Lung (tissue), 12 donors: ENCODE measurements around the gene PACSIN3. TPM values are rescaled to one million over a fixed set of nuclear protein-coding genes. Genes with fewer than 3 reads are reported as not detected.
"Not testable (repeated sequence)": the region's sequence is repeated elsewhere in the genome, so short reads cannot be mapped to it uniquely, and the experiment has no call there.

Source experiments
- ATAC-seq: fragments of 200-7000 bp; cut with Tn5 transposase; one replicate; pipeline ENCODE4 v1.9.1; 2020; ENCODE audit warnings: moderate number of reproducible peaks; ENCODE audit not compliant: insufficient read depth, low FRiP score
- DNase-seq, 3 donors: peaks; one replicate each; pipeline ENCODE4 v3.0.0-alpha.2; 2013 to 2017
- H3K27ac ChIP-seq, 2 donors: one replicate each; pipeline ENCODE4 v1.5.1; 2013; ENCODE audit warnings: mild to moderate bottlenecking in 2 of 2, moderate library complexity in 2 of 2, control low read depth in 1 of 2, inconsistent platforms in 1 of 2, low read depth in 1 of 2, low read length in 1 of 2
- H3K27me3 ChIP-seq, 3 donors: one replicate each; pipeline ENCODE4 v1.5.1; 2013; ENCODE audit warnings: low read length in 2 of 3; ENCODE audit not compliant: control insufficient read depth in 3 of 3, insufficient read depth in 3 of 3
- H3K36me3 ChIP-seq, 4 donors: one replicate each; pipeline ENCODE4 v1.5.1; 2013; ENCODE audit warnings: low read length in 4 of 4, mild to moderate bottlenecking in 1 of 4, moderate library complexity in 1 of 4; ENCODE audit not compliant: control insufficient read depth in 4 of 4, insufficient read depth in 4 of 4
- H3K4me1 ChIP-seq, 5 donors: one replicate each; pipeline ENCODE4 v1.5.1; 2013; ENCODE audit warnings: low read length in 5 of 5, mild to moderate bottlenecking in 2 of 5, moderate library complexity in 1 of 5; ENCODE audit not compliant: control insufficient read depth in 5 of 5, insufficient read depth in 5 of 5
- H3K4me3 ChIP-seq: one replicate; pipeline ENCODE4 v1.5.1; 2013; ENCODE audit warnings: mild to moderate bottlenecking, control low read depth, moderate library complexity
- H3K9ac ChIP-seq, 2 donors: one replicate each; pipeline ENCODE4 v1.5.1; 2013; ENCODE audit warnings: low read length in 2 of 2, control low read depth in 1 of 2; ENCODE audit not compliant: insufficient read depth in 1 of 2
- H3K9me3 ChIP-seq, 4 donors: one replicate each; pipeline ENCODE4 v1.5.1; 2013; ENCODE audit warnings: low read length in 3 of 4, mild to moderate bottlenecking in 1 of 4, moderate library complexity in 1 of 4; ENCODE audit not compliant: control insufficient read depth in 4 of 4, insufficient read depth in 3 of 4
- WGBS, 2 donors: extraction: QIAGEN DNeasy Blood & Tissue Kit; methylation state at CpG; one replicate each; pipeline ENCODE4 v1.1.7; 2013; 5-methylcytosine and 5-hydroxymethylcytosine counted together
- polyA plus RNA-seq, 2 donors: library from polyadenylated mRNA; stranded (reverse); fragments of 200-250 nt; gene quantifications; one replicate each; pipeline ENCODE4 v1.2.1, GENCODE V29; 2013
- total RNA-seq, 2 donors: library from RNA; depleted of rRNA in 1 of 2; stranded (reverse); fragments of >200 nt in 1 of 2; gene quantifications; one replicate each; pipeline ENCODE4 v1.2.1, GENCODE V29; 2014 to 2021
- TF ChIP-seq, protein P1 (sequence below): IDR thresholded peaks from 2 replicates; pipeline ENCODE4 v1.5.1; 2012; ENCODE audit warnings: mild to moderate bottlenecking; ENCODE audit errors: control extremely low read depth, extremely low read depth
- donor health status: control.
- donor health status: control.
- donor health status: Bipolar disorder and iron deficiency.
- donor health status: healthy.
- donor health status: DM: yes; HTN: yes; CAD: no.

Gene PACSIN3
- total and polyA plus RNA-seq, 4 donors, result 20.6 to 53.3 (median 36.3) TPM

DNA sequence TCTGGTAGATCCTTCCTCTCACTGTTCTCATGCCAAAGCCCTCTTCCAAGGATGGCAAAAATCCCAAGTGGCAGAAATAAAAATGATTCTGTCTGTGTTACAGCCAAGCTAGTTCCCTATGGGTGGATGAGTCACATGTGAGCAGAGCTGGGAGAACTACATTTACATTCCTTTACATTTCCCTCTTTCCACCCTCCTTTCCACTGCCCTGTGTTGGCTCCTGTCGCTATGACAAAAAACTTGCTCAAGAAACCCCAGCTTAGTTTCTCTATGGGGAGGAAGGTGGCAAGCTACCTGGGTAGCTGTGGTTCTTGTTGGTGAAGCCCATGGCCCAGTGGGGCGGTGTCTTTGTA lies 18.4 kb upstream of the PACSIN3 start:
- Histone ChIP-seq H3K27me3 (no peaks in the 10 kb centered on the region), H3K36me3 (no peaks in the 10 kb centered on the region), H3K9me3 (no peaks in the 10 kb centered on the region), H3K4me3 (no peak overlapping the region), H3K9ac (no peak overlapping the region), H3K27ac (no peak overlapping the region), H3K4me1 (no peaks in the 10 kb centered on the region)
- TF ChIP-seq, protein P1, sequence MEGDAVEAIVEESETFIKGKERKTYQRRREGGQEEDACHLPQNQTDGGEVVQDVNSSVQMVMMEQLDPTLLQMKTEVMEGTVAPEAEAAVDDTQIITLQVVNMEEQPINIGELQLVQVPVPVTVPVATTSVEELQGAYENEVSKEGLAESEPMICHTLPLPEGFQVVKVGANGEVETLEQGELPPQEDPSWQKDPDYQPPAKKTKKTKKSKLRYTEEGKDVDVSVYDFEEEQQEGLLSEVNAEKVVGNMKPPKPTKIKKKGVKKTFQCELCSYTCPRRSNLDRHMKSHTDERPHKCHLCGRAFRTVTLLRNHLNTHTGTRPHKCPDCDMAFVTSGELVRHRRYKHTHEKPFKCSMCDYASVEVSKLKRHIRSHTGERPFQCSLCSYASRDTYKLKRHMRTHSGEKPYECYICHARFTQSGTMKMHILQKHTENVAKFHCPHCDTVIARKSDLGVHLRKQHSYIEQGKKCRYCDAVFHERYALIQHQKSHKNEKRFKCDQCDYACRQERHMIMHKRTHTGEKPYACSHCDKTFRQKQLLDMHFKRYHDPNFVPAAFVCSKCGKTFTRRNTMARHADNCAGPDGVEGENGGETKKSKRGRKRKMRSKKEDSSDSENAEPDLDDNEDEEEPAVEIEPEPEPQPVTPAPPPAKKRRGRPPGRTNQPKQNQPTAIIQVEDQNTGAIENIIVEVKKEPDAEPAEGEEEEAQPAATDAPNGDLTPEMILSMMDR, result no peak
- ATAC-seq (no peak), DNase-seq (no peak)
- 77 to 91% methylated on average over 2 of the region's 2 CpGs for WGBS, 2 donors

DNA sequence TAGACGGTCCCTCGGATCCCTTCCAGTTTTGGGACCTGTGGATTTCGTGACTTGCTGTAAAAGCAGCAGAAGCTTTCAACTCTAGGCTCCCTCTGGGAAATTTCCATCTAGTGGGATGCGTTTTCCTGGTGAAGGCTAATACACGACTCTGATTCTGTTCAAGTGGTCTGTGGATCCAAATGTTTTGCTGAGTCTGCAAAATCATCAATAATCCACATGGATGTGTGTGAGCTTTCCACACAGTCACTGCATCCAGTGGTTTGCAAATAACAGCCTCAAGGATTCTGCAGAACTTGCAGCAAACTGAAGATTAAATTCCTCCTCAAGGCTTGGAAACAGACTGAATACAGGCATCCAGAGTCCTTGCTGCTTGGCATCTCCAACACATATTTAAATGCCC lies 16.3 kb upstream of the PACSIN3 start:
- TF ChIP-seq, protein P1, result no peak
- ATAC-seq, result no peak
- H3K9ac ChIP-seq, result no peak overlapping the region
- H3K27ac ChIP-seq, result no peak overlapping the region
- no peaks in the 10 kb centered on the region for H3K27me3 ChIP-seq
- H3K36me3 ChIP-seq, result no peaks in the 10 kb centered on the region
- H3K4me3 ChIP-seq, result no peak overlapping the region
- no peak for DNase-seq
- H3K9me3 ChIP-seq, result no peaks in the 10 kb centered on the region
- 82 to 84% methylated on average over 5 of the region's 5 CpGs for WGBS, 2 donors
- no peaks in the 10 kb centered on the region for H3K4me1 ChIP-seq

DNA sequence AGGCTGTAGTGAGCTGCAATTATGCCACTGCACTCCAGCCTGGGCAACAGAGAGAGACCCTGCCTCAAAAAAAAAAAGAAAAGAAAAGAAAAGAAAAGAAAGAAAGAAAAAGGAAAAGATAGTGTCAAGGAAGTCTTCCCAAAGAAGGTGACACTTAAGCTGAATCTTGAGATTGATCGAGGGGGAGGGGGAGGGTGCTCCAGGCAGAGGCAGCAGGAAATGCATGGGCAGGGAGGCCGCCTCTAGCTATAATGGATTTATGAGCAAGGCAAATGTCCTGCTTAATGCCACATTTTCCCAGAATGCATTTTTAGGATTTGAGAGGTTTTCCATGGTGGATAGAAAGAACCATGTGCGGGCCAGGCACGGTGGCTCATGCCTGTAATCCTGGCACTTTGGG lies 14.8 kb upstream of the PACSIN3 start:
- Histone ChIP-seq H3K4me3 (no peak overlapping the region), H3K27ac (no peak overlapping the region), H3K4me1 (no peaks in the 10 kb centered on the region), H3K27me3 (no peaks in the 10 kb centered on the region), H3K9me3 (no peaks in the 10 kb centered on the region), H3K9ac (no peak overlapping the region), H3K36me3 (no peaks in the 10 kb centered on the region)
- ATAC-seq, result no peak
- no peak for DNase-seq
- WGBS, 2 donors, result 87 to 91% methylated on average over 4 of the region's 4 CpGs
- TF ChIP-seq, protein P1, result no peak

DNA sequence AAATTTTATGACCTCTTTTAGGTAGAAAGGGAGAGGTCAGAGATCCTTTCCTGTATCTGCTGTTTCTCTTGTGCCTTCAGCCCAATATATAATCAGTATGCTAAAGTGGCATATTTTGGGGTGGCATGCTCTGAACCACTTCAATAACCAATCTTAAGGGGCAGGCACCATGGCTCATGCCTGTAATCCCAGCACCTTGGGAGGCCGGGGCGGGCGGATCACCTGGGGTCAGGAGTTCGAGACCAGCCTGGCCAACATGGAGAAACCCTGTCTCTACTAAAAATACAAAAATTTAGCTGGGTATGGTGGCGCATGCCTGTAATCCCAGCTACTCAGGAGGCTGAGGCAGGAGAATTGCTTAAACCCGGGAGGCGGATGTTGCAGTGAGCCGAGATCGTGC lies 11.9 kb upstream of the PACSIN3 start:
- H3K9ac ChIP-seq, H3K27ac ChIP-seq, H3K27me3 ChIP-seq, H3K9me3 ChIP-seq, H3K36me3 ChIP-seq, ATAC-seq, H3K4me3 ChIP-seq, H3K4me1 ChIP-seq, DNase-seq: not testable (repeated sequence)
- 92 to 98% methylated on average over 9 of the region's 9 CpGs for WGBS, 2 donors
